GM20431 (cell line): ENCODE results near the gene TFPI2.

Experiments used
- in situ Hi-C: fragments of 300-500 bp; cut with MseI, MboI; formaldehyde crosslinking; loops from one replicate; pipeline ENCODE4 v1.15.0; 2020; ENCODE audit warnings: low sequenced_read_pairs; ENCODE audit not compliant: unreplicated experiment

The TFPI2 gene

GRCh38 chr7:93861325-93861949 is 29.1 kb downstream of the TFPI2 start:
- in situ Hi-C loops, result no loop called here

GRCh38 chr7:93860261-93860660 is 30.3 kb downstream of the TFPI2 start:
- in situ Hi-C loops, result no loop called here

- in situ Hi-C loops, result no loop called here
Observed at GRCh38 chr7:93858857-93859256, 31.7 kb downstream of the TFPI2 start.

- in situ Hi-C loops, result no loop called here
Observed at GRCh38 chr7:93856323-93856722, 34.2 kb downstream of the TFPI2 start.

- in situ Hi-C loops, result no loop called here
Observed at GRCh38 chr7:93855797-93856196, 34.8 kb downstream of the TFPI2 start.

- in situ Hi-C loops, result no loop called here
Observed at GRCh38 chr7:93854480-93854879, 36.1 kb downstream of the TFPI2 start.

- in situ Hi-C loops, result no loop called here
Observed at GRCh38 chr7:93851536-93851935, 39.0 kb downstream of the TFPI2 start.

GRCh38 chr7:93843260-93843659 is 47.3 kb downstream of the TFPI2 start:
- in situ Hi-C loops, result no loop called here

- in situ Hi-C loops, result no loop called here
Observed at GRCh38 chr7:93838966-93839365, 51.6 kb downstream of the TFPI2 start.

GRCh38 chr7:93837245-93837644 is 53.3 kb downstream of the TFPI2 start:
- in situ Hi-C loops, result no loop called here

GRCh38 chr7:93836116-93836515 is 54.4 kb downstream of the TFPI2 start:
- in situ Hi-C loops, result no loop called here

- in situ Hi-C loops, result no loop called here
Observed at GRCh38 chr7:93835702-93836101, 54.9 kb downstream of the TFPI2 start.
